GM12875 (cell line): ENCODE data around the gene PSME1.

ENCODE experiments used
- H3K4me3 ChIP-seq: one replicate; pipeline ENCODE4 v1.5.1; 2011; ENCODE audit warnings: low read depth, low read length, control low read depth
- TF ChIP-seq, protein P1 (sequence below): IDR thresholded peaks from 2 replicates; pipeline ENCODE4 v1.5.1; 2011; ENCODE audit warnings: low read depth, mild to moderate bottlenecking, control low read depth, inconsistent platforms, low read length, moderate library complexity, borderline replicate concordance; ENCODE audit not compliant: insufficient read depth

PSME1 gene

DNA sequence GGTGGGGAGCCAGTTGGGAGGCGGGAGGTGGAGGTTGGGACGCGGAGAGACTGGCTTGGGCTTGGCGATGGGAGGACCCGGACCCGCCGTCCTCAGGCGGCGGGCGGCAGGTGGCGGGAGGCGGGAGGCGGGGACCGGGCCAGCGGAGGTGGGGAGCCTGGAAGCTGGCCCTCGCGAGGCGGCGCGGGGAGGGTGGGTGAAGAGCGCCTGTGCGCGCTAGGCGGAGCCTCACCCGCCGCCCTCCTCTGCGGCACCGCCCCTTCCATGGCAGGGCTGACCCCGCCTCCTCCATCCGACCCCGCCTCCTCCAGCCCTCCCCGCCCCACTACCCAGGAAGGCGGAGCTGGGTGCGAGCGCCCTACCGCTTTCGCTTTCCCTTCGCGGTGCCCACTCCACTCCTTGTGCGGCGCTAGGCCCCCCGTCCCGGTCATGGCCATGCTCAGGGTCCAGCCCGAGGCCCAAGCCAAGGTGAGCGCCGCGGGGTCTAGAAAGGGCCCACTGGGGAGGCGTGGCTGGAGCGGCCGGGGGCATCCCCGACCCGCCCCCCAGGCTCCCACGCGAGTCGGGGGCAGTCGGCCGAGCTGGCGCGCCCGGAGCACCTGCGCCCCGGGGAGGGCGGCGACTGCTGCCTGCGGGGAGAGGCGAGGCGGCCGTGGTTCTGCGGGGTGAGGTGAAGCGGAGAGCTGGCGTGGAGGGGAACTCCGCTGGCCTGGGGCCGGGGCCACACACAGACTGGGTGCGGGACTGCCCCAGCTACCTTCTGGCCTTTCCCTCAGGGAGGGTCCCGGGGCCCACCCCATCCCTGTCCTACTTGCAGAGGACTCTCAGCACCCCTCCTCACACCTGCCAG, at the start of gene PSME1:
PSME1 (plus strand) TSS at position 361 of the 850 bp plus-strand sequence; CDS start at position 430, 69 bp downstream.
- peak within 1 kb of the TSS; percentile 73 for H3K4me3 ChIP-seq

DNA sequence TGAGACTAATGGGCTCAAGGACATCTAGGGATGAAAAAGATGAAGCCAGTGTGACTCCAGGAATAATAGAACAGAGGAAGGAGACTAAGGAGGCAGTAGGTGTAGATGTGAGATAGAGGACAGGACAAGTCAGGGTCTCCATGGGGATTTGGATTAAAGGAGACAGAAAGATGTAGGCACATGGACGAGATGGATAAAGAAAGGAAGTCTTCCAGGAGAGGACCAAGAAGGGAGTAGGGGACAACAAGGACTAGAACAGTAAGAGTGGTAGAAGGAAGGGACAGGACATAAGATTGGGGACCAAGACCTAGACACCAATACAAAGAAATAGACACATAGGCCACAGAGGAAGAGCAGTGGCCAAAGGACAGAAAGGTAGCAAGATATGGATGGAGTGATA, 49.0 kb upstream of the PSME1 start:
- H3K4me3 ChIP-seq: no peak overlapping the region
- TF ChIP-seq, protein P1, sequence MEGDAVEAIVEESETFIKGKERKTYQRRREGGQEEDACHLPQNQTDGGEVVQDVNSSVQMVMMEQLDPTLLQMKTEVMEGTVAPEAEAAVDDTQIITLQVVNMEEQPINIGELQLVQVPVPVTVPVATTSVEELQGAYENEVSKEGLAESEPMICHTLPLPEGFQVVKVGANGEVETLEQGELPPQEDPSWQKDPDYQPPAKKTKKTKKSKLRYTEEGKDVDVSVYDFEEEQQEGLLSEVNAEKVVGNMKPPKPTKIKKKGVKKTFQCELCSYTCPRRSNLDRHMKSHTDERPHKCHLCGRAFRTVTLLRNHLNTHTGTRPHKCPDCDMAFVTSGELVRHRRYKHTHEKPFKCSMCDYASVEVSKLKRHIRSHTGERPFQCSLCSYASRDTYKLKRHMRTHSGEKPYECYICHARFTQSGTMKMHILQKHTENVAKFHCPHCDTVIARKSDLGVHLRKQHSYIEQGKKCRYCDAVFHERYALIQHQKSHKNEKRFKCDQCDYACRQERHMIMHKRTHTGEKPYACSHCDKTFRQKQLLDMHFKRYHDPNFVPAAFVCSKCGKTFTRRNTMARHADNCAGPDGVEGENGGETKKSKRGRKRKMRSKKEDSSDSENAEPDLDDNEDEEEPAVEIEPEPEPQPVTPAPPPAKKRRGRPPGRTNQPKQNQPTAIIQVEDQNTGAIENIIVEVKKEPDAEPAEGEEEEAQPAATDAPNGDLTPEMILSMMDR: no peak

More for the DNA sequence above, at the start of gene PSME1:
- TF ChIP-seq, protein P1: no peak

DNA sequence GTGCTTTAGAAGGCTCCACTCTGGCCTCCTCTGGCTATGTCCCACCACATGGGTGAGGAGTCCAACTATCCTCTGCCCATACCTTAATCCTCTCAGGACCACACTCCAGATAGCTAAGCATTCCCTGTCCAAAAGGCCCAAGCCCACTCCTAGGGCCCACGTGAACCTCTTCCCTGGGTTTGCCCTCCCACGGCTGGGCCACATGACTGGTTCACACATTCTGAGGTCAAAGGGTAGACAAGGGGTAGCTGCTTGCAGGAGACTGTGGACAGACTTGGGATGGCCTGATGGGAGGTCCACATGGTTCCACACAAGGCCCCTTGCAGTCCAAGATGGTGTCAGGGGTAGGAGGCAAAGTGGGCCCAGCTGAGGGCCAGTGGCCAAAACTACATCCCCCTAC, 47.9 kb upstream of the PSME1 start:
- H3K4me3 ChIP-seq: no peak overlapping the region
- TF ChIP-seq, protein P1: no peak

DNA sequence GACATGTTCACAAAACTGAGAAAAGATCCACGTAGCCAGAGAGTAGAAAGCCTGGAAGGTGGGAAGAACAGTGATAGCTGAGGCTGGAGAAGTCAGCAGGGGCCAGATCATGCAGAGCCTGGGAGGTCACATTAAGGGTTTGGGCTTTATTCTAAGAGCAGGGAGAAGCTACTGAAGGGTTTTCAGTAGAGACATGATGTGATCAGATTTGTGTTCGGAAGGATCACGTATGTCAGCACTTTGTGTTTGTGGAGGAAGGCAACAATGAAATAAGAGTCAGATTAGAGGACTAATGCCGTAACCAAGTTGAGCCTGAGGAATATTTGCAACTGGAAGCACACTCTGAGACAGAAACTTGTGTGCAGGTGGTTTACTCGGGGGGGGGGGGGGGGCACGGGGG, 46.1 kb upstream of the PSME1 start:
- H3K4me3 ChIP-seq: no peak overlapping the region
- TF ChIP-seq, protein P1: no peak

DNA sequence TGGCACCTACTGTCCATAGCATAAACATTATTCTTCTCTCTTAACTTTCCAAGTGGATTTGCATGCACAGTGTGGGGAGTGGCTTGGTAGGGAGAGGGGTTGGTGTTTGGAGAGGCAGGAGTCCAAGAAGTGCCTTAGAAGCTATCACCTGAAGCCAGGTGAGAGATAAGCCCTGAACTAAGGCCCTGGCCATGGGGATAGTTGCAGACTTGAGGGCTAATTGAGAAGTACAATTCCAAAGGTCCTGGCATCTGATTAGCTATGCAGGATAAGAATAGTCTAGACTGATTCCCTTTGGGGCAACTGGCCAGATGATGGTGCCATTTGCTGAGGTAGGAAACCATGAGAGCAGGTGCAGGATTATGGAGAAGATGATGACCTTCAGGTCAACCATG, 43.9 kb upstream of the PSME1 start:
- TF ChIP-seq, protein P1: no peak
- H3K4me3 ChIP-seq: no peak overlapping the region

DNA sequence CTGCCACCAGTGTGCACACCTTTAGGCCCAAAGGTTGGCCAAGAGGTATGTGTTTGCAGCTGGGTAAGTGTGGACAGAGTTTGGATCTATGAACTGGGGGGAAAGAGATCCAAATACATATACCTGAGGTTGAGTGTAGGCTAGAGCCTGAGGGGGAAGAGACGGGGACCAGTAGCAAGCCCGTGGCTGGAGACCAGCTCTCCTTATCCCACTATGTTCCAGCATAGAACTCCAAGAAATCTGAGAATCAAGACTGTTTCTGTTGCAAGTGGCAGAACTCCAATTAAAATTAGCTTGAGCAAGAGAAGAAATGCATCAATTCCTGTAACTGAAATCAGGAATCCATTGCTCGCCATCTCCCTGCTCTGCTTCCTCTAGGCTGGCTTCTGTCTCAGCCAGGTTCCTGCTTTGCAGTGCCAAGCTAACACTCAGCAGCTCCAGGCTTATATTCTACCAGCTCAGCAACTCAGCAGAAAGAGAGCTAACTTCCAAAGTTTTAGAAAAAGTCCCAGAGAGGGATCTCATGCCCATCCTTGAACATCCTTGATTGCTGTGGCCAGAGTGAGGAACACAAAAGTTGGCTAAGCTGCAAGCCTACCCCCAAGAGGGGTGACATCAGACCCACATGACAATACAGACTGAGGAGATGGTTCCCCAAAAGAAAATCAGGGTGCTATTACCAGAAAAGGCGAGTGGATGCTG, 43.3 kb upstream of the PSME1 start:
- H3K4me3 ChIP-seq: no peak overlapping the region
- TF ChIP-seq, protein P1: no peak

DNA sequence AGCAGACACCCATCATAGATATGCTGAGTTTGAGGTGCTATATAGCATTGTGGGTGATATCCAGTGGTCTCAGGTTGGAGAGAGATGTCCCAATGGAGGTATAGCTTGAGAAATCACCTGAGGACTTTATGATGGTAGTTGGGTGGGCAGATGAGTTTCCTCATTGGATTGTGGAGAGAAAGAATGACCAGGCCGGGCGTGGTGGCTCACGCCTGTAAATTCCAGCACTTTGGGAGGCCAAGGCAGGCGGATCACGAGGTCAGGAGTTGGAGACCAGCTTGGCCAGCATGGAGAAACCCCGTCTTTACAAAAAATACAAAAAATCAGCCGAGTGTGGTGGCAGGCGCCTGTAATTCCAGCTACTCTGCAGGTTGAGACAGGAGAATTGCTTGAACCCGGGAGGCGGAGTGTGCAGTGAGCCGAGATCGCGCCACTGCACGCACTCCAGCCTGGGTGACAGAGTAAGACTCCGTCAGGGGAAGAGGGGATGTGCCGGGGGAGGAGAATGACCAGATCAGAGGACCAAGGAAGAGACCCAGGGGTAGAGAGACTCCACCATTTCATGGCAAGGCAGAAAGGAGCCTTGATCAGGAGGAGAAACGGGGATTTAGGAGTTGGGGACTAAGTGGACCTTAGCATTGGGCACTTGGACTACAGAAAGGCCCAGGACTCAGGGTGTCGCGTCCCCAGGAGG, 42.6 kb upstream of the PSME1 start:
- TF ChIP-seq, protein P1: no peak
- no peak overlapping the region for H3K4me3 ChIP-seq
